Left ventricle myocardium inferior (tissue), 1 donor: Measurements from ENCODE around the gene IL12RB2. TPM values are rescaled to one million over a fixed set of nuclear protein-coding genes. Genes with fewer than 3 reads are reported as not detected.
"Not testable (repeated sequence)": the region's sequence is repeated elsewhere in the genome, so short reads cannot be mapped to it uniquely, and the experiment has no call there.

Experiments used
- DNase-seq: peaks from one replicate; pipeline ENCODE4 v3.0.0-alpha.2; 2020
- H3K27ac ChIP-seq: fragments of 200-600 bp; replicated peaks from 2 replicates; pipeline ENCODE4 v1.8.0; 2021
- H3K27me3 ChIP-seq: fragments of 200-600 bp; 2 replicates; pipeline ENCODE4 v1.8.0; 2021; ENCODE audit warnings: low read depth
- H3K36me3 ChIP-seq: fragments of 200-600 bp; 2 replicates; pipeline ENCODE4 v1.8.0; 2021
- H3K4me1 ChIP-seq: fragments of 200-600 bp; 2 replicates; pipeline ENCODE4 v1.8.0; 2021
- H3K4me3 ChIP-seq: fragments of 200-600 bp; 2 replicates; pipeline ENCODE4 v1.8.0; 2021; ENCODE audit warnings: mild to moderate bottlenecking, moderate library complexity
- H3K9me3 ChIP-seq: fragments of 200-600 bp; replicated peaks from 2 replicates; pipeline ENCODE4 v1.8.0; 2021
- CTCF ChIP-seq: fragments of 200-600 bp; IDR thresholded peaks from 2 replicates; pipeline ENCODE4 v1.8.0; 2021; ENCODE audit warnings: antibody characterized with exemption, mild to moderate bottlenecking, borderline replicate concordance
- intact Hi-C: fragments of 100-400 bp; cut with micrococcal nuclease; formaldehyde crosslinking; loops from one replicate; pipeline ENCODE4 v1.11.0; 2022
- total RNA-seq: library from RNA; stranded (reverse); fragmentation: NEBNext Ultra II Directional; extraction: Animal tissue kit (Norgen Biotek cat#: 25700); gene quantifications from one replicate; pipeline ENCODE4 v1.2.1, GENCODE V29; 2021
- donor health status: DM: no; HTN: yes; CAD: no; lungs with severe emphysema.

Gene IL12RB2
- total RNA-seq, 1 donor from 2014 or later, result 0.33 TPM

- Histone ChIP-seq H3K27me3 (no peaks in the 10 kb centered on the region), H3K27ac (no peak overlapping the region), H3K9me3 (no peaks in the 10 kb centered on the region), H3K4me1 (no peaks in the 10 kb centered on the region), H3K4me3 (no peak overlapping the region), H3K36me3 (no peaks in the 10 kb centered on the region)
- no peak for TF ChIP-seq CTCF
- DNase-seq, result no peak
- intact Hi-C loops, result no loop called here
Measured at GRCh38 chr1:67399199-67399993, 91.7 kb downstream of the IL12RB2 start.

GRCh38 chr1:67400029-67400786 is 92.5 kb downstream of the IL12RB2 start:
- intact Hi-C loops, H3K4me1 ChIP-seq, H3K27me3 ChIP-seq, H3K36me3 ChIP-seq, H3K4me3 ChIP-seq, DNase-seq, H3K27ac ChIP-seq, H3K9me3 ChIP-seq: not testable (repeated sequence)

- H3K27me3 ChIP-seq, result no peaks in the 10 kb centered on the region
- DNase-seq, result no peak
- intact Hi-C loops, result no loop called here
- no peak overlapping the region for H3K4me3 ChIP-seq
- H3K27ac ChIP-seq, result no peak overlapping the region
- peaks cover 17% of the 10 kb centered on the region for H3K4me1 ChIP-seq
- H3K9me3 ChIP-seq, result no peaks in the 10 kb centered on the region
- H3K36me3 ChIP-seq, result no peaks in the 10 kb centered on the region
- no peak for TF ChIP-seq CTCF
Measured at GRCh38 chr1:67401443-67401842, 93.8 kb downstream of the IL12RB2 start.

GRCh38 chr1:67404212-67404620 is 96.5 kb downstream of the IL12RB2 start:
- H3K4me3 ChIP-seq, result no peak overlapping the region
- DNase-seq, result no peak
- peaks cover 2% of the 10 kb centered on the region for H3K36me3 ChIP-seq
- H3K27ac ChIP-seq, result no peak overlapping the region
- no peaks in the 10 kb centered on the region for H3K27me3 ChIP-seq
- peaks cover 17% of the 10 kb centered on the region for H3K4me1 ChIP-seq
- H3K9me3 ChIP-seq, result no peaks in the 10 kb centered on the region
- intact Hi-C loops, result no loop called here
- no peak for TF ChIP-seq CTCF

- H3K9me3 ChIP-seq, result no peaks in the 10 kb centered on the region
- no peak for DNase-seq
- H3K4me3 ChIP-seq, result no peak overlapping the region
- H3K36me3 ChIP-seq, result peaks cover 13% of the 10 kb centered on the region
- intact Hi-C loops, result no loop called here
- peaks cover 17% of the 10 kb centered on the region for H3K4me1 ChIP-seq
- no peak for TF ChIP-seq CTCF
- H3K27me3 ChIP-seq, result no peaks in the 10 kb centered on the region
- H3K27ac ChIP-seq, result no peak overlapping the region
Measured at GRCh38 chr1:67405473-67406245, 98.0 kb downstream of the IL12RB2 start.
